B cell (primary cell): Measurements from ENCODE around the gene TRPC1.

Source experiments
- EZH2 ChIP-seq: IDR thresholded peaks from 2 replicates; pipeline ENCODE4 v1.6.1; 2012; ENCODE audit warnings: borderline replicate concordance, low read depth, mild to moderate bottlenecking, moderate library complexity, low read length; ENCODE audit not compliant: insufficient read depth, poor library complexity, severe bottlenecking
- TF ChIP-seq, protein P1 (sequence below): fragments of 200-600 bp; IDR thresholded peaks from one replicate; pipeline ENCODE4 v1.8.0; 2022; ENCODE audit warnings: antibody characterized with exemption, mild to moderate bottlenecking

DNA sequence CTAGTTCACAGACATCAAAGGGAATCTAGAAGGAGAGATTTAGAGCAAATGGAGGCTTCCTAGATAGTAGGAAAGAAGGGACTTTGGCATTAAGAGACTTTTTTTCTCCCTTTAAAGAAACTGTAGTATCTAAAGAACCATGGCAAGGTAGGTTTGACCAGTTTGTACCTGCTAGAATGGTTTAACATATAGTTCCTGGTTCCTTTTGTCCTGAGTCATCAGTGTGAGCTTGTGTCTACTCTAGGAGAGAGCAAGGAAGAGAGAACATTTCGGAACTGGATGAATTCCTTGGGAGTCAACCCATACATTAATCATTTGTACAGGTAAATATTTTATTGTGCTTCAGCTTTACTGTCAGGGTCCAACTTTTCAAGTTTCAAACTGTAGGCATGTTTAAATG, 29.6 kb upstream of the TRPC1 start:
- TF ChIP-seq, protein P1, sequence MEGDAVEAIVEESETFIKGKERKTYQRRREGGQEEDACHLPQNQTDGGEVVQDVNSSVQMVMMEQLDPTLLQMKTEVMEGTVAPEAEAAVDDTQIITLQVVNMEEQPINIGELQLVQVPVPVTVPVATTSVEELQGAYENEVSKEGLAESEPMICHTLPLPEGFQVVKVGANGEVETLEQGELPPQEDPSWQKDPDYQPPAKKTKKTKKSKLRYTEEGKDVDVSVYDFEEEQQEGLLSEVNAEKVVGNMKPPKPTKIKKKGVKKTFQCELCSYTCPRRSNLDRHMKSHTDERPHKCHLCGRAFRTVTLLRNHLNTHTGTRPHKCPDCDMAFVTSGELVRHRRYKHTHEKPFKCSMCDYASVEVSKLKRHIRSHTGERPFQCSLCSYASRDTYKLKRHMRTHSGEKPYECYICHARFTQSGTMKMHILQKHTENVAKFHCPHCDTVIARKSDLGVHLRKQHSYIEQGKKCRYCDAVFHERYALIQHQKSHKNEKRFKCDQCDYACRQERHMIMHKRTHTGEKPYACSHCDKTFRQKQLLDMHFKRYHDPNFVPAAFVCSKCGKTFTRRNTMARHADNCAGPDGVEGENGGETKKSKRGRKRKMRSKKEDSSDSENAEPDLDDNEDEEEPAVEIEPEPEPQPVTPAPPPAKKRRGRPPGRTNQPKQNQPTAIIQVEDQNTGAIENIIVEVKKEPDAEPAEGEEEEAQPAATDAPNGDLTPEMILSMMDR, result no peak
- TF ChIP-seq EZH2, result no peak
